Stimulated activated CD8-positive, alpha-beta memory T cell treated with anti-CD3 and anti-CD28 coated beads, Interleukin-12 subunit alpha, Interleukin-12 subunit beta, amount 100 ng/mL, for 24 hours (primary cell): ENCODE measurements around the gene SRRT.
"Not testable (repeated sequence)": the region's sequence is repeated elsewhere in the genome, so short reads cannot be mapped to it uniquely, and the experiment has no call there.

Experiments
- DNase-seq: peaks from one replicate; pipeline ENCODE4 v3.0.0-alpha.2; 2020; ENCODE audit errors: extremely low read depth

The SRRT gene

DNA sequence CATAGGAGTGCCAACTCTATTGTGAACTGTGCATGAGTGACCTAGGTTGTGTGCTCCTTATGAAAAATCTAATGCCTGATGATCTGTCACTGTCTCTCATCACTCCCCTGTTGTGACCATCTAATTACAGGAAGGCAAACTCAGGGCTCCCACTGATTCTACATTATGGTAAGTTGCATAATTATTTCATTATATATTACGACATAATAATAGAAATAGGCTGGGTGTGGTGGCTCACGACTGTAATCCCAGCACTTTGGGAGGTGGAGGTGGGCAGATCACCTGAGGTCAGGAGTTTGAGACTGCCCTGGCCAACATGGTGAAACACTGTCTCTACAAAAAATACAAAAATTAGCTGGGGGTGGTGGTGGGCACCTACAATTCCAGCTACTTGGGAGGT, 60.5 kb downstream of the SRRT start:
- DNase-seq: not testable (repeated sequence)

DNA sequence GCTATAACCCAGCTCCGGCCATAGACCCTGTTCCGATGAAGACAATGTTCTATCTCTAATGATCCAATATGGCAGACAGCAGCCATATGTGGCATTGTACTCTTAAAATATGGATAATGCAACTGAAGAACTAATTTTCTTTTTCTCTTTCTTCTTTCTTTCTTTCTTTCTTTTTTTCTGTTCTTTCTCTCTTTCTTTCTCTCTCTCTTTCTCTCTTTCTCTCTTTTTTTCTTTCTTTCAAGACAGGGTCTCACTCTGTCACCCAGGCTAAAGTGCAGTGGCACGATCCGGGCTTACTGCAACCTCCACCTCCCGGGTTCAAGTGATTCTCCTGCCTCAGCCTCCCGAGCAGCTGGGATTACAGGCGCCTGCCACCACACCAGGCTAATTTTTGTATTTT, 61.3 kb downstream of the SRRT start:
- not testable (repeated sequence) for DNase-seq
